PC-3 (cell line): ENCODE data around the gene E2F1.

Experiments
- EZH2 ChIP-seq: fragments of 300-600 bp; sonication (generic); IDR thresholded peaks from one replicate; pipeline ENCODE4 v1.6.1; 2017; ENCODE audit warnings: antibody characterized with exemption, mild to moderate bottlenecking, low read length; ENCODE audit not compliant: unreplicated experiment
- EZH2phosphoT487 ChIP-seq: fragments of 300-600 bp; sonication (generic); IDR thresholded peaks from 2 replicates; pipeline ENCODE4 v1.6.1; 2018; ENCODE audit warnings: mild to moderate bottlenecking, antibody characterized with exemption, low read length, borderline replicate concordance
- TF ChIP-seq, protein P1 (sequence below): fragments of 300-600 bp; sonication (generic); conservative IDR thresholded peaks from 2 replicates; pipeline ENCODE4 v1.5.1; 2017; ENCODE audit warnings: antibody characterized with exemption, low read depth, mild to moderate bottlenecking, low read length

DNA sequence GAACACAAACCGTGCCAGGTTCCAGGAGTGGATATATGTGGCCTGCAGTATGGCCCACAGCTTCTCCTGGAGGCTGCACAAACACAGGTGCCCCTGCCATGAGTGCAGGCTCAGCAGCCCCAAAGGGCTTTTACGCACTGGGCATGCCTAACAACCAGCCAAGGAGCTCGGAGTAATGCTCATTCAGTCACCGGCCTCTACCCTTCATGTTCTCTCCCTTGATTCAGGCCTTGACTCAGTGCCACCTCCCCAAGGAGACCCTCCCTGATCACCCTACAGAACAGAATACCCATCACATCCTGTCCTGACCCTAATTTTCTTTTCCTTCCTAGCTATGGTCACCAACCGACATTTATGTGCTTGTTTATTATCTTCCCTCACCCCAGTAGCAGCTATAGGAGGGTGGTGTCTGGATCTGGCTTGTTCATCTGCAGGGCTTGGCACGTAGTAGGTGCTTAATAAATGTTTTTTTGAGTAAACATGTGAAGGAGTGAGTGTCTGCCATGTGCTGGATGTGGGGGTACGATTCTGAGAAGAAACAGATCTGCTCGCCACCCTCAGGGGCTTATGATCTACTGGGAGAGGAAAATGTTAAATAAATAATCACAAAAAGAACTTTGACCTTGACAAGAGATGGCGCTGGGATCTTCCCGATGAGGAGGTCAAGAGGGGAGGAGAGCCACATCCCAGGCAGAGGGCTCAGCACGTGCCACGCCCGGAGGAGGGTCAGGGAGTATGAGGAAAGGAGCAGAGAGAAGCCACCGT lies 24.7 kb upstream of the E2F1 start:
- no peak for TF ChIP-seq EZH2phosphoT487
- TF ChIP-seq, protein P1, sequence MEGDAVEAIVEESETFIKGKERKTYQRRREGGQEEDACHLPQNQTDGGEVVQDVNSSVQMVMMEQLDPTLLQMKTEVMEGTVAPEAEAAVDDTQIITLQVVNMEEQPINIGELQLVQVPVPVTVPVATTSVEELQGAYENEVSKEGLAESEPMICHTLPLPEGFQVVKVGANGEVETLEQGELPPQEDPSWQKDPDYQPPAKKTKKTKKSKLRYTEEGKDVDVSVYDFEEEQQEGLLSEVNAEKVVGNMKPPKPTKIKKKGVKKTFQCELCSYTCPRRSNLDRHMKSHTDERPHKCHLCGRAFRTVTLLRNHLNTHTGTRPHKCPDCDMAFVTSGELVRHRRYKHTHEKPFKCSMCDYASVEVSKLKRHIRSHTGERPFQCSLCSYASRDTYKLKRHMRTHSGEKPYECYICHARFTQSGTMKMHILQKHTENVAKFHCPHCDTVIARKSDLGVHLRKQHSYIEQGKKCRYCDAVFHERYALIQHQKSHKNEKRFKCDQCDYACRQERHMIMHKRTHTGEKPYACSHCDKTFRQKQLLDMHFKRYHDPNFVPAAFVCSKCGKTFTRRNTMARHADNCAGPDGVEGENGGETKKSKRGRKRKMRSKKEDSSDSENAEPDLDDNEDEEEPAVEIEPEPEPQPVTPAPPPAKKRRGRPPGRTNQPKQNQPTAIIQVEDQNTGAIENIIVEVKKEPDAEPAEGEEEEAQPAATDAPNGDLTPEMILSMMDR, result no peak
- TF ChIP-seq EZH2, result no peak
